ENCODE results near the gene DCAF12. TPM values are rescaled to one million over a fixed set of nuclear protein-coding genes. Genes with fewer than 3 reads are reported as not detected.

DCAF12 gene
- total and polyA plus RNA-seq, 8 donors = 30.4 to 70.9 (median 65.0) TPM

- ATAC-seq = peak; percentile 1
These were observed 794 bp upstream of the DCAF12 start for GRCh38 chr9:34127035-34127948.

GRCh38 chr9:34125681-34126206, 754 bp downstream of the DCAF12 start:
- peaks cover 25 to 54% of the 10 kb centered on the region in 2 donors for H3K4me1 ChIP-seq
- ATAC-seq (peak; percentile 13), DNase-seq (no peak)
- intact Hi-C loops (cut with DNase I) = no loop called here
- no peaks in the 10 kb centered on the region for H3K9me3 ChIP-seq
- H3K36me3 ChIP-seq = peaks cover 0 to 27% of the 10 kb centered on the region in 2 donors
- TF ChIP-seq CTCF (IDR thresholded peaks at IDR 0.05) = no peak
- peak overlapping the region; percentile 90 to 95 for H3K27ac ChIP-seq
- peak overlapping the region; percentile 62 to 95 for H3K4me3 ChIP-seq
- no peaks in the 10 kb centered on the region for H3K27me3 ChIP-seq

More at GRCh38 chr9:34127035-34127948, 794 bp upstream of the DCAF12 start:
- intact Hi-C loops (cut with DNase I) = no loop called here
- Histone ChIP-seq H3K4me1 (peaks cover 25 to 40% of the 10 kb centered on the region in 2 donors), H3K36me3 (peaks cover 0 to 11% of the 10 kb centered on the region in 2 donors), H3K4me3 (peak overlapping the region; percentile 62 to 95), H3K27me3 (no peaks in the 10 kb centered on the region), H3K9me3 (no peaks in the 10 kb centered on the region), H3K27ac (peak overlapping the region; percentile 90 to 95)
- no peak for DNase-seq
- TF ChIP-seq CTCF (IDR thresholded peaks at IDR 0.05) = no peak

GRCh38 chr9:34124926-34125325, 1.6 kb downstream of the DCAF12 start:
- peak overlapping the region; percentile 62 to 95 for H3K4me3 ChIP-seq
- peaks cover 25 to 55% of the 10 kb centered on the region in 2 donors for H3K4me1 ChIP-seq
- ATAC-seq (peak; percentile 60), DNase-seq (peak in 1 of 4 donors; percentile 55)
- H3K27me3 ChIP-seq = no peaks in the 10 kb centered on the region
- peaks cover 0 to 35% of the 10 kb centered on the region in 2 donors for H3K36me3 ChIP-seq
- H3K27ac ChIP-seq = peak overlapping the region; percentile 90 to 95
- intact Hi-C loops (cut with DNase I) = no loop called here
- TF ChIP-seq CTCF (IDR thresholded peaks at IDR 0.05) = no peak
- no peaks in the 10 kb centered on the region for H3K9me3 ChIP-seq

DNA sequence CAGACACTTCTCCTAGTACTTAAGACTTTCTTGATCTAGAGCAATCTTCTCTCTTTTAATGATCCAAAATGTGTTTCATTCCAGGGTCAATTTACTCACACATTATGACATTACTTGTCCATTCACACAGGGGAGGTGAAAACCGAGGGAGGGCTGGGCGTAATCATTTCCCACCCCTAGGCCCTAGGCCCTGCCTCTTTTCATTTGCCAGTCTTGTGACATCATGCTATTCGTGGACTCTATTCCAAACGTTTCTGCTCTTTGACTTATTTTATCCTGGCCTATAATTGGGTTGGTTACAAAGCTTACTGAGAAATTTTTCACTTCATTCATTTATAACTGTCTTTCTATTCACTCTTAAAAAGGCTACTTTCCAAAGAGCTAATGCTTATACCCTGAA, 2.4 kb downstream of the DCAF12 start:
- DNase-seq (no peak), ATAC-seq (no peak)
- Histone ChIP-seq H3K36me3 (peaks cover 0 to 41% of the 10 kb centered on the region in 2 donors), H3K4me3 (peak overlapping the region in 1 of 2 donors; percentile 62), H3K27me3 (no peaks in the 10 kb centered on the region), H3K9me3 (no peaks in the 10 kb centered on the region), H3K27ac (peak overlapping the region; percentile 14 to 95), H3K4me1 (peaks cover 25 to 55% of the 10 kb centered on the region in 2 donors)
- intact Hi-C loops (cut with DNase I) = no loop called here
- no peak for TF ChIP-seq CTCF (IDR thresholded peaks at IDR 0.05)

DNA sequence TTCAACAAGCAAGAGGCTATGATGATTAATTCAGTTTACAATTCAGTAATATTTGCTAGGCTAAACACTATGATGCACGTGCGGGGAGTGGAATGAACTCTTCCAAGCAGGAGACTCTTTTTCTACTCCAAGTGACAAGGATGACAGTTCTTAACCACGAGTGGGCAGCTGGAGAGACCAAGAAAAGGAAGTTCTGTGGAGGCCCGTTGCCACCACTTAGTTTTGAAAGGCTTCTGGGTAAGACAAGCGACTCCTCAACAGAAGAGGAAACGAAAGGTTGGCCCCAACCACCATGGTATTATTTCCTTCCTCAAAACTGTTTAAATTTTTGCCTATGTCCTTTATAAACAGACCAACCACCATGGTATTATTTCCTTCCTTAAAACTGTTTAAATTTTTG, 2.8 kb downstream of the DCAF12 start:
- Histone ChIP-seq H3K4me3 (peak overlapping the region in 1 of 2 donors; percentile 62), H3K36me3 (peaks cover 0 to 45% of the 10 kb centered on the region in 2 donors)

More for the DNA sequence above, 2.8 kb downstream of the DCAF12 start:
- no peaks in the 10 kb centered on the region for H3K9me3 ChIP-seq
- ATAC-seq = peak; percentile 2
- peak overlapping the region; percentile 14 to 95 for H3K27ac ChIP-seq
- no peaks in the 10 kb centered on the region for H3K27me3 ChIP-seq
- TF ChIP-seq CTCF (IDR thresholded peaks at IDR 0.05) = no peak
- peak in 1 of 4 donors; percentile 77 for DNase-seq
- peaks cover 25 to 55% of the 10 kb centered on the region in 2 donors for H3K4me1 ChIP-seq
- intact Hi-C loops (cut with DNase I) = no loop called here
